HepG2 (cell line): Measurements from ENCODE around the gene ZBTB7B. TPM values are rescaled to one million over a fixed set of nuclear protein-coding genes. Genes with fewer than 3 reads are reported as not detected.

Experiments used
- ASH2L ChIP-seq: fragments of 300-600, 200-600 bp; sonication (generic); IDR thresholded peaks from 2 replicates; pipeline ENCODE4 v1.7.0; 2017; ENCODE audit warnings: low read depth, mild to moderate bottlenecking, moderate library complexity, mixed read lengths, low read length; ENCODE audit not compliant: insufficient read length
- BHLHE40 ChIP-seq: IDR thresholded peaks from 2 replicates; pipeline ENCODE4 v1.6.1; 2011; ENCODE audit warnings: low read length, improper control_type of control experiment
- CTCF ChIP-seq: sonication (generic); formaldehyde crosslinking; IDR thresholded peaks from 2 replicates; pipeline ENCODE4 v1.5.0; 2020; ENCODE audit warnings: mild to moderate bottlenecking, missing genetic modification reagents, moderate library complexity
- EEA1 ChIP-seq: sonication (generic); formaldehyde crosslinking; IDR thresholded peaks from 2 replicates; pipeline ENCODE4 v1.5.1; 2020; ENCODE audit warnings: mild to moderate bottlenecking, missing genetic modification reagents, borderline replicate concordance
- FUBP1 ChIP-seq: sonication (generic); formaldehyde crosslinking; IDR thresholded peaks from 2 replicates; pipeline ENCODE4 v1.5.1; 2020; ENCODE audit warnings: missing genetic modification reagents, mild to moderate bottlenecking, borderline replicate concordance
- GABPA ChIP-seq, 2 experiments: IDR thresholded peaks; 2 replicates each; pipeline ENCODE4 v1.6.1; 2011 to 2016; ENCODE audit warnings: low read depth in 2 of 2, low read length in 1 of 2, missing biosample characterization in 1 of 2, missing genetic modification characterization in 1 of 2
- GATA4 ChIP-seq: sonication (generic); IDR thresholded peaks from 2 replicates; pipeline ENCODE4 v1.6.1; 2016; ENCODE audit warnings: antibody characterized with exemption, low read depth, borderline replicate concordance
- GATAD2A ChIP-seq: IDR thresholded peaks from 2 replicates; pipeline ENCODE4 v1.6.1; 2016
- HES4 ChIP-seq: sonication (generic); formaldehyde crosslinking; IDR thresholded peaks from 2 replicates; pipeline ENCODE4 v1.9.0; 2021; ENCODE audit warnings: mild to moderate bottlenecking, missing genetic modification reagents, borderline replicate concordance
- HINFP ChIP-seq: sonication (generic); formaldehyde crosslinking; IDR thresholded peaks from 2 replicates; pipeline ENCODE4 v1.4.0; 2020; ENCODE audit warnings: low read depth, mild to moderate bottlenecking, missing genetic modification reagents
- HNRNPLL ChIP-seq: fragments of 200-400 bp; formaldehyde crosslinking; IDR thresholded peaks from 2 replicates; pipeline ENCODE4 v1.6.1; 2017; ENCODE audit warnings: mild to moderate bottlenecking, low read depth, low read length; ENCODE audit not compliant: poor library complexity, severe bottlenecking
- HOXA7 ChIP-seq: sonication (generic); formaldehyde crosslinking; IDR thresholded peaks from 2 replicates; pipeline ENCODE4 v1.8.1; 2022; ENCODE audit warnings: mild to moderate bottlenecking, missing genetic modification reagents, moderate library complexity
- KDM5A ChIP-seq: fragments of 200-600 bp; sonication (generic); IDR thresholded peaks from 2 replicates; pipeline ENCODE4 v1.7.0; 2018; ENCODE audit warnings: antibody characterized with exemption, mild to moderate bottlenecking, low read length, borderline replicate concordance
- MXI1 ChIP-seq: IDR thresholded peaks from 3 replicates; pipeline ENCODE4 v1.6.1; 2012; ENCODE audit warnings: low read depth, low read length, inconsistent platforms, borderline replicate concordance
- NR2F1 ChIP-seq, 2 experiments: fragments of 450-650 bp in 1 of 2; formaldehyde crosslinking in 1 of 2; IDR thresholded peaks; 2 replicates each; pipeline versions ENCODE4 v1.5.0 to v1.6.1; 2016 to 2020; ENCODE audit warnings: mild to moderate bottlenecking in 1 of 2, missing compliant biosample characterization in 1 of 2, missing genetic modification reagents in 1 of 2, moderate library complexity in 1 of 2
- PHF8 ChIP-seq: sonication (generic); formaldehyde crosslinking; IDR thresholded peaks from 2 replicates; pipeline ENCODE4 v1.5.0; 2020; ENCODE audit warnings: missing genetic modification reagents
- RBFOX2 ChIP-seq: fragments of 200-400 bp; formaldehyde crosslinking; IDR thresholded peaks from 2 replicates; pipeline ENCODE4 v1.6.1; 2017; ENCODE audit warnings: low read depth, mild to moderate bottlenecking, low read length
- RXRB ChIP-seq: IDR thresholded peaks from 2 replicates; pipeline ENCODE4 v1.6.1; 2016; ENCODE audit warnings: borderline replicate concordance, missing genetic modification reagents, missing compliant biosample characterization
- U2AF2 ChIP-seq: fragments of 200-400 bp; formaldehyde crosslinking; IDR thresholded peaks from 2 replicates; pipeline ENCODE4 v1.6.1; 2017; ENCODE audit warnings: low read depth, mild to moderate bottlenecking, low read length
- ZC3H4 ChIP-seq: sonication (generic); formaldehyde crosslinking; IDR thresholded peaks from 2 replicates; pipeline ENCODE4 v1.4.0; 2020; ENCODE audit warnings: missing genetic modification reagents, borderline replicate concordance
- ZFY ChIP-seq: sonication (generic); formaldehyde crosslinking; IDR thresholded peaks from 2 replicates; pipeline ENCODE4 v1.4.0; 2020; ENCODE audit warnings: missing genetic modification reagents
- ZNF367 ChIP-seq: sonication (generic); formaldehyde crosslinking; IDR thresholded peaks from 2 replicates; pipeline ENCODE4 v1.4.0; 2020; ENCODE audit warnings: missing genetic modification reagents, borderline replicate concordance
- ZNF780A ChIP-seq: sonication (generic); formaldehyde crosslinking; IDR thresholded peaks from 2 replicates; pipeline ENCODE4 v1.8.0; 2022; ENCODE audit warnings: mild to moderate bottlenecking, missing genetic modification reagents, moderate library complexity
- ZNF788 ChIP-seq: sonication (generic); formaldehyde crosslinking; IDR thresholded peaks from 2 replicates; pipeline ENCODE4 v1.5.0; 2020; ENCODE audit warnings: mild to moderate bottlenecking, missing genetic modification reagents, borderline replicate concordance
- polyA plus RNA-seq, 8 experiments: library from polyadenylated mRNA; depleted of rRNA in 3 of 8; stranded (reverse) in 7 of 8; unstranded in 1 of 8; fragments of >200 nt; fragmentation: Illumina TruSeq in 4 of 8; extraction: Trizol in 4 of 8; gene quantifications; 2 replicates each; pipeline versions ENCODE4 v1.2.1 to v1.2.3, GENCODE V29; 2011 to 2016; ENCODE audit warnings: low read depth in 4 of 8, missing spikeins in 1 of 8, mixed read lengths in 1 of 8; ENCODE audit not compliant: insufficient read depth in 1 of 8
- total RNA-seq, 5 experiments: library from RNA; depleted of rRNA; stranded (reverse); fragments of >200 nt; fragmentation: Illumina TruSeq; extraction: Trizol; gene quantifications; 2 replicates each; pipeline ENCODE4 v1.2.3, GENCODE V29; 2016; ENCODE audit warnings: low read depth in 1 of 5

ZBTB7B gene
- total and polyA plus RNA-seq, 2 of the 13 experiments (the other 11 are each of a cell fraction or from before 2014, with no cell fraction given) = 15.5 to 17.5 TPM

- TF ChIP-seq HINFP (CRISPR knock-in tag) (no peak), GATA4 (no peak), ZNF780A (no peak), KDM5A (peak; percentile 78), HOXA7 (no peak), FUBP1 (CRISPR knock-in tag) (no peak), EEA1 (CRISPR knock-in tag) (no peak), ZNF788 (CRISPR knock-in tag) (no peak), U2AF2 (peak; percentile 90), ASH2L (peak; percentile 19), RXRB (CRISPR knock-in tag) (peak; percentile 15; the same call in 1 of the 2 replicates), MXI1 (peak; percentile 52; the same call in 1 of the 3 replicates), HES4 (0 out of 2 replicates have a peak, but pooled peaks have one; percentile 29), NR2F1 (CRISPR knock-in tag; IDR thresholded peaks at IDR 0.05) (peak in 1 of 2 experiments; percentile 14; a peak in 1 of 4 replicates), PHF8 (CRISPR knock-in tag) (peak; percentile 60), BHLHE40 (peak; percentile 89), ZC3H4 (CRISPR knock-in tag) (peak; percentile 17; the same call in 1 of the 2 replicates), RBFOX2 (peak; percentile 77; the same call in 1 of the 2 replicates), CTCF (CRISPR knock-in tag) (peak; percentile 71), GATAD2A (CRISPR knock-in tag) (0 out of 2 replicates have a peak, but pooled peaks have one; percentile 0), ZFY (CRISPR knock-in tag) (0 out of 2 replicates have a peak, but pooled peaks have one; percentile 3), ZNF367 (CRISPR knock-in tag) (no peak), HNRNPLL (peak; percentile 58), GABPA (IDR thresholded peaks at IDR 0.05; ENCODE audit: low read depth, low read length) (no peak), GABPA (CRISPR knock-in tag; IDR thresholded peaks at IDR 0.05; ENCODE audit: low read depth) (peak; percentile 52)
Observed at GRCh38 chr1:155001675-155002463, 733 bp upstream of the ZBTB7B start (continued).
